HPDE6-E6E7 (cell line): ENCODE results near the gene CDK7.
"Not testable (repeated sequence)": the region's sequence is repeated elsewhere in the genome, so short reads cannot be mapped to it uniquely, and the experiment has no call there.

Experiments
- DNase-seq: peaks from one replicate; pipeline ENCODE4 v3.0.0; 2011; ENCODE audit warnings: missing footprints; ENCODE audit errors: extremely low spot score

Gene CDK7

DNA sequence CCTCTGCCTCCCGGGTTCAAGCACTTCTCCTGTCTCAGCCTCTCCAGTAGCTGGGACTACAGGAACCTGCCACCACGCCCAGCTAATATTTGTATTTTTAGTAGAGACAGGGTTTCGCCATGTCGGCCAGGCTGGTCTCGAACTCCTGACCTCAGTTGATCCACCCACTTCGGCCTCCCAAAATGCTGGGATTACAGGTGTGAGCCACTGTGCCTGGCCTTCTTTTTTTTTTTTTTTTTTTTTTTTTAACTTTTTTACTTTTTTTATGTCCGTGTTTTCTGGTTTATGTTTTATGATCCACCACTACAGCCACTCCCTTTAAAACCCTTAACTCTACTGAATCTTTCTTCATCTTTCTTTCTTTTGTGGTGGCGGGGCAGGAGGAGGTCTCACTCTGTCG, 2.0 kb downstream of the CDK7 start:
- DNase-seq: not testable (repeated sequence)

DNA sequence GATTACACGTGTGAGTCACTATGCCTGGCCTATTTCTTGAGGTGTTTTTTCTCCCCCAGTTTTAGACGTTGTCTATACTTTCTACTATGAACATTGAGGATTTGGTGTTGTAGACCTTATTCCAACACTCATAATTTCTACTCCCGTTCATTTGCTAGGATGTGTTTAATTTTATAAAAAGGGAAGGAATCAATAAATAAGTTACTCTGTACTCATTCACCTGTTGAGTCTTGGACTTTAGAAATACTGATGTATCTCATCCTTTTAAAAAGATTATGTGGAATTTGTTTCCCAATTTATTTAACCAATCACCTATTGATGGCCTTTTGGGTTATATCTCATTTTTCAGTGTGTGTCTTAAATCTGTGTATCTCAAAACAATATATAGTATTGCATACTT, 3.2 kb downstream of the CDK7 start:
- DNase-seq: no peak

DNA sequence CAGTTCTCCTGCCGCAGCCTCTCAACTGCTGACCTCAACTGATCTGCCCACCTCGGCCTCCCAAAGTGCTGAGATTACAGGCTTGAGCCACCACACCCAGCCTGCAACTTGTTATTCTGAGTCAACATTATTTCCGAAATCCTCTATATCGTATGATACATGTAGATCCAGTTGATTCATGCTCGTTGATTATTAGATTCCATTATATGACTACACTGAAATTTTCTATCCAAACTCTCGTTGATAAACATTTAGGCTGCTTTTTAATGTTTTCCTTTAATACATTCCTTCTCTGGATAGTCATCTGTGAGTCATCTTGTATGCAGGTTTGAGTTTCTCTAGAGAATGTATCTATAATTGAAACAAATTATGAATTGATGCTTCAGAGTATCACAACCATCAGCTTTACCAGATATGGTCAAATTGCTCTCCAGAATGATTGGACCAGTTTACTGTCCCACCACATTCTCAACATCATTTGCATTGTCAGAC, 4.1 kb downstream of the CDK7 start:
- DNase-seq: peak; percentile 64

DNA sequence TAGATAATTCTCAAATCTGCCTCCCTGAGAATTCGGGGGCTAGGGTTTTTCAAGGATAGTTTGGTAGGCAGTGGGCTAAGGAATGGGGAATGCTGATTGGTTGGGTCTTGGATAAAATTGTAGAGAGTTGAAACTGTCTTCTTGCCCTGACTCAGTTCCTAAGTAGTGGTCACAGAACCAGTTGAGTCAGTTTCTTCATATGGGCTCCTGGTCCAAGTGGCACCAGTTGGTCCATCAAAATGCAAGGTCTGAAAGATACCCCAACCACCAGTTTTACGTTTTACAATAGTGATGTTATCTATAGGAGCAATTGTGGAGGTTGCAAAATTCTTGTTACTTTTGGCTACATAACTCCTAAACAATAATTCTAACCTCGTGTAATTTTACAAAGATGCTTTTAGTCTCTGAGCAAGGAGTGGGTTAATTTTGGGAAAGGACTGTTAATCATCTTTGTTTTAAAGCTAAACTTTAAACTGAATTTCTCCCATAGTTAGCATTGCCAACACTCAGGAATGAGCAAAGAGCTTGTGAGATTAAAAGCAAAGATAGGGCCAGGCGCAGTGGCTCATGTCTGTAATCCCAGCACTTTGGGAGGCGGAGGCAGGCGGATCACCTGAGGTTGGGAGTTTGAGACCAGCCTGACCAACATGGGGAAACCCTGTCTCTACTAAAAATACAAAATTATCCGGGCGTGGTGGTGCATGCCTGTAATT, 7.7 kb downstream of the CDK7 start:
- no peak for DNase-seq

DNA sequence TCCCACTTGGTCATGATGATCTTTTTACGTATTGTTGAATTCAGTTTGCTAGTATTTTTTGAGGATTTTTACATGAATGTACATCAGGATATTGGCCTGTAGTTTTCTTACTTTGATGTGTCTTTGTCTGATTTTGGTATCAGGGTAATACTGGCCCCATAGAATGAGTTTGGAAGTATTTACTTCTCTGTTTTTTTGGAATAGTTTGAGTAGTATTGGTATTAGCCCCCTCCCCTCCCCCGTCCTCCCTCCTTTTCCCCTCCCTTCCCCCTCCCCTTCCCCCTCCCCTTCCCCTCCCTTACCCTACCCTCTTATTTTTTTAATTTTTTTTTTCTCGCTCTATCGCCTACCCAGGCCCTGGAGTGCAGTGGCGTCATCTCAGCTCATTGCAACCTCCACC, 10.3 kb downstream of the CDK7 start:
- DNase-seq: no peak

DNA sequence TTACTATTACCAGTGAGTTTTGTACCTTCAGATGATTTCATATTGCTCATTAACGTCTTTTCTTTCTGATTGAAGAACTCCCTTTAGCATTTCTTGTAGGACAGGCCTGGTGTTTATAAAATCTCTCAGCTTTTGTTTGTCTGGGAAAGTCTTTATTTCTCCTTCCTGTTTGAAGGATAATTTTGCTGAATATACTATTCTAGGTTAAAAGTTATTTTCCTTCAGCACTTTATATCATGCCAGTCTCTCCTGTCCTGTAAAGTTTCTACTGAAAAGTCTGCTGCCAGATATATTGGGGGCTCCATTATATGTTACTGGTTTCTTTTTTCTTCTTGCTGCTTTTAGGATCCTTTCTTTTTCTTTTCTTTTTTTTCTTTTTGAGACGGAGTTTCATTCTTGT, 13.3 kb downstream of the CDK7 start:
- no peak for DNase-seq

DNA sequence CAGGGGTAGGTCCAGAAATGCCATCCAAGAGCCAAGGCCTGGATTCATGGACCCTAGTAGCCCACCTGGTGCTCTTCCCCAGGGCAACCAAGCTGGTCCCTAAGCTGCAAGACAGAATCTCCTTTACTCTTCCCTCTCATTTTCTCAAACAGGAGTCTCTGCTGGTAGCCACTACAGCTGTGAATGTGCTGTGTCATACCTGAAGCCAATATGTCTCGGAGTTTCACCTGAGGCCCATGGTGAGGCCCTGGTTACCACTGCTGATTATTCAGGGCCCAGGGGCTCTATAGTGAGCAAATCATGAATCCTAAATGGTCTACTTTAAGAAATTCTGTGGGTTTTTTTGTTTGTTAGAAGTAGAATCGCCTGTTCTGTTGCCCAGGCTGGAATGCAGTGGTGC, 15.9 kb downstream of the CDK7 start:
- DNase-seq: no peak

DNA sequence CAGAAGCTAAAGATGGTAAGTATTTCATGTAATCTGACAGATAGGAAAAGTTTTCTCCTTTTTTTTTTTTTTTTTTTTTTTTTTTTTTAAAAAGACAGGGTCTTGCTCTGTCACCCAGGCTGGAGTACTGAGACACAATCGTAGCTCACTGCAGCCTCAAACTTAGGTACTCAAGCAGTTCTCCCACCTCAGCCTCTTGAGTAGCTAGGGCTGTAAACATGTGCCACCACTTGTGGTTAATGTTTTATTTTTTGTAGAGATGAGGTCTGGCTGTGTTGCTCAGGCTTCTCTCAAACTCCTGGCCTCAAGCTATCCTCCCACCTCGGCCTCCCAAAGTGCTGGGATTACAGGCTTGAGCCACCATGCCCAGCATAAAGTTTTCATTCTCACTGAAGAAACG, 17.8 kb downstream of the CDK7 start:
- no peak for DNase-seq

DNA sequence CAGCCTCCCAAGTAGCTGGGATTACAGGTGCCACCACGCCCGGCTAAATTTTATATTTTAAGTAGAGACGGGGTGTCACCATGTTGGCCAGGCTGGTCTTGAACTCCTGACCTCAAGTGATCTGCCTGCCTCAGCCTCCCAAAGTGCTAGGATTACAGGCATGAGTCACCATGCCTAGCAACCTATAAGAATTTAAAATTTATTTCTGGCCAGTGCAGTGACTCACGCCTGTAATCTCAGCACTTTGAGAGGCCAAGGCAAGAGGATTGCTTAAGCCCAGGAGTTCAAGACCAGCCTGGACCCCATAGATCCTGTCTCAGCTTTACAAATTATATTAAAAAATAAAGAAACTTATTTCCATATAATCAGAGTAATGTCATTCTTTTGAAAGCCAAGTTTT, 21.3 kb downstream of the CDK7 start:
- not testable (repeated sequence) for DNase-seq

DNA sequence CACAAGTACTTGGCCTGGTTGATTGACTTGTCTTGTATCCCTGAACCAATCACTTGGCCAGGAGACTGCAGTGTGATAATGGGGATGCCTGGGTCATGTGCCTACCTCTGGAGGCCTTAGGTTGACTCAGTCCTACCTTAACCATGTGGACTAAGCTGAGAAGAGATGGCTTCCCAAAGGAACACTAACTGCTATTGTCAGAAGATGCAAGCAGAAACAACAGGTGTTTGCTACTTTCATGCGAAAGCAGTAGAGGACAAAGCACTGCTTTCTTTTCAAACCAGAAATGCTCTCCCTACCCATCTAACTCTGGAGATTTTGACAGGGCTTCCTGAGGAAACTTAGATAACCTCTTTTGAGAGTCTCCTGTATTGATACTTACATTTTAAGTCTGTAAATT, 22.9 kb downstream of the CDK7 start:
- DNase-seq: no peak

DNA sequence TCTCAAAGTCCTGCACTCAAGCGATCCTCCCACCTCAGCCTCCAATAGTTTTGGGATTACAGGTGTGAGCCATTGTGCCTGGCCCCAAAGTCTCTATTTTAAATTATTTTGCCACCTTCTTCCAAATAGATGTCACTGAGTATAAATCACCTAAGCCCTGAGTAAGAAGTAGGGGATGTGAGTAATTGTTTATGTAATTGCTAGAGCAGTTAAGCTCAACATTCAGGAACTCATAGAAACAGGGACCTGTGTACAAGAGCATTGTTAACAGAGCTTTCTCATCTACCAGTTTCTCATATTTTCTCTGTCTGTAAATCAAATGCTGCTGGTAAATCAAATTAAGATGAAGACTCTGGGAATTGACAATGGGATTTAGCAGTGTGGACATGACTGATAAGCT, 26.3 kb downstream of the CDK7 start:
- DNase-seq: no peak

DNA sequence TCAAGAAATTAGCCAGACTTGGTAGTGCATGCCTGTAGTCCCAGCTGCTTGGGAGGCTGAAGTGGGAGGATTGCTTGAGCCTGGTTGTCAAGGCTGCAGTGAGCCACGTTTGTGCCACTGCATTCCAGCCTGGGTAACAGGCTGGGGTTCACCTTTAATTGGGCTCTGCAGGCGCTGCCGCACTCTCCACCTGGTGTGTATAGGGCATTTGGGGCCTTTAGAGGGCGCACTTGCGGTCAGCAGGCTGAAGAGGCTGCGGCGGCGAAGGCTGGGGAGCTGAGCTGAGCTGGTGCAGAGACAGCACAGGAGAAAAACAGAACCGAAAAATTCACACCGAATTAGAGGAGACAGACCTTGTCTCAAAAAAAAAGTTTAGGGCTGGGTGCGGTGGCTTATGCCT, 31.2 kb downstream of the CDK7 start:
- DNase-seq: no peak

DNA sequence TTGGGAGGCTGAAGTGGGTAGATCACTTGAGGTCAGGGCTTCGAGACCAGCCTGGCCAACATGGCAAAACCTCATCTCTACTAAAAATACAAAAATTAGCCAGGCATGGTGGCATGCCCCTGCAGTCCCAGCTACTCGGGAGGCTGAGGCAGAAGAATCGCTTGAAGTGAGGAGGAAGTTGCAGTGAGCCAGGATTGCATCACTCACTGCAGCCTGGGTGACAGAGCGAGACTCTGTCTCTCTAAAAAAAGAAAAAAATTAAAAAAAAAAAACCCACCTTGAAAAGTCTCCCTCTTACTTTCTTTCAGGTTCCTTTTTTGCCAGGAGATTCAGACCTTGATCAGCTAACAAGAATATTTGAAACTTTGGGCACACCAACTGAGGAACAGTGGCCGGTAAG, 34.2 kb downstream of the CDK7 start:
- DNase-seq: no peak

DNA sequence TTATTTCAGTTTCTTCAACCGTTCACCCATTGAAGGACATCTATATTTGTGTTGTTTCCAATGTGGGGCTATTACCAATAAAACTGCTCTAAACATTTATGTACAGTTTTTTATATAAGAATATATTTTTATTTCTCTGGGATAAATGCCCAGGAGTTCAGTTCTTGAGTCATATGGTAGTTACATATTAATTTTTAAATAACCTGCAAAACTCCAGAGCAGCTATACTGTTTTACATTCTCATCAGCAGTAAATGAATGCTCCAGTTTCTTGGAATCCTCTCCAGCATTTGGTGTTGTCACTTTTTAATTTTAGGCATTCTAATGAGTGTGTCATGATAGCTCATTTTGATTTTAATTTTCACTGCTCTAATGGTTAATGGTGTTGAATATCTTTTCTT, 36.2 kb downstream of the CDK7 start:
- no peak for DNase-seq

DNA sequence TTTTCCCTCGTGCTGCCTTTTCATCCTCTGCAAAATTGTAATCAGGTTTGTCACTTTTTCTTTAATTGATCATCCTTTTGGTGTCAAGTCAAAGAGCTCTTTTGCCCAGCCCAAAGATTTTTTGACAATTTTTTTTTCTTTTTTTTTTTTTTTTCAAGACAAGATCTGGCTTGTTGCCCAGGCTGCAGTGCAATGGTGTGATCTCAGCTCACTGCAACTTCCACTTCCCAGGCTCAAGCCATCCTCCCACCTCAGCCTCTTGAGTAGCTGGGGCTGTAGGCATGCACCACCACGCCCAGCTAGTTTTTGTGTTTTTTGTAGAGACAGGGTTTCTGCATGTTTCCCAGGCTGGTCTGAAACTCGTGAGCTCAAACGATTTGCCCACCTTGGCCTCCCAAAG, 36.7 kb downstream of the CDK7 start:
- DNase-seq: no peak

DNA sequence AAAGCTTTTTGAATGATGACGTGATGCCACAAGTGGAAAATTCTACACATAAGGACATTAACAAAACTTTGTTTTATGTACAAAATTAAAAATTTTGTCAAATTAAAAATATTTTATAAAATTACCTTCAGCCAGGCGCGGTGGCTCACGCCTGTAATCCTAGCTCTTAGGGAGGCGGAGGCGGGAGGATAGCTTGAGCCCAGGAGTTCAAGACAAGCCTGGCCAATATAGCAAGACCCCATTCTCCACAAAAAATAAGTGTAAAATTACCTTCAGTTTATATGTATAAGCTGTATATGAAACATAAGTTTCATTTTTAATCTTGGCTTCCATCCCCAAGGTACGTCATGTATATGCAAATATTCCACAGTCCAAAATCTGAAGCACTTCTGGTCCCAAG, 40.9 kb downstream of the CDK7 start:
- DNase-seq: no peak

DNA sequence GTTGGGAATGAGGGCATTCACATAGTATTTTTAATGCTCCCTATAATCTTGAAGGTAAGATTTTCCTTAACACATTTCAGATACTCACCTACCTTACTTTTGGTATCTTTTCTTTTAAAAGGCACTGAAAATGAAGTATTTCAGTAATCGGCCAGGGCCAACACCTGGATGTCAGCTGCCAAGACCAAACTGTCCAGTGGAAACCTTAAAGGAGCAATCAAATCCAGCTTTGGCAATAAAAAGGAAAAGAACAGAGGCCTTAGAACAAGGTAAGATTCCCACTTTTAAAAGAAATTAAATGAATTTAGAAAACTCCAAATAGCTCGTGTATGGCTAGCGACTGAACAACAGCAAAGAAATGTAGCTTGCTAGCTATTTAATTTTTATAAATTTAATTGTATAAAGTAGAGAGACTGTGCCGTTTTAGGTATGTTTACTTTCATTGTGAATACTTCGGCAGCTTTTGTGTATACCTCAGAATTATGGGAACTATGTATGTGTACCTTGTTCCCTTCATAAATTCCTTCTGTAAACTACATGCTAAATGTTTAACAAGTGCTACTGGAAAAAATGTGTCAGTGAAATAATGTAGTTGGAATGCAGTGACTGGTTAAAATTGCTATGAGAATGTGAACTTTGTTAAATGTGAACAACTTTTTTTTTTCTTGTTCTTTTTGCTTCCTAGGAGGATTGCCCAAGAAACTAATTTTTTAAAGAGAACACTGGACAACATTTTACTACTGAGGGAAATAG, 41.9 kb downstream of the CDK7 start:
- DNase-seq: no peak

DNA sequence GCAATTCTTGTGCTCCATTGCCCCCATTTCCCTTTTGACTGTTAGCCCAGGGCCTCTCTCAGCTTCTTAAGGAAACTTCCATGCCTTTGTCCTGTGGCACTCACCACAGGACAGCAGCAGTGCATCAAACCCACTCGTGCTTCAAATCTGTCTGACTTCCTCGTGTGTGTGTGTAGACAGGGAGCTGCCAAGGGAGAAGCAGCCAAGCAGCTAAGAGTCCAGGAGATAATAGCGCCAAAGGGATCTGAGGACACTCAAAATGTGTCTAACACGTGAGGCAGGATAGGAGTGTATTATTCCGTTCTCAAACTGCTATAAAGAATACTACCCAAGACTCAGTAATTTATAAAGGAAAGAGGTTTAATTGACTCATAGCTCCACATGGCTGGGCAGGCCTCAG, 44.8 kb downstream of the CDK7 start:
- no peak for DNase-seq

DNA sequence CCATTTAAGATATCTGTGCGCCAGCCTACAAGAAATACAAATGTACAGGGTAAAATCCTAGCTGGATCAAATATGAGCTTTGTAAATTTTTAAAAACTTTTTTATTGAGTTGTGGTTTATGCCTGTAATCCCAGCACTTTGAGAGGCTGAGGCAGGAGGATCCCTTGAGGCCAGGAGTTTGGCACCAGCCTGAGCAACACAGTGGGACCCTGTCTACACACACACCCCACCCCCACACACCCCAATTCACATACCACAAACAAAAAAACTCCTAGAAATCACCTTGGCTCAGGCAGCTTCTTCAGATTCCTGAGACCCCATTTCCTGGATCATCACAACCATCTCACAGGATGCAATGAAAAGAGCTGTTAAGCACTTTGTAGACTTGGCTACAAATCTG, 46.4 kb downstream of the CDK7 start:
- no peak for DNase-seq

DNA sequence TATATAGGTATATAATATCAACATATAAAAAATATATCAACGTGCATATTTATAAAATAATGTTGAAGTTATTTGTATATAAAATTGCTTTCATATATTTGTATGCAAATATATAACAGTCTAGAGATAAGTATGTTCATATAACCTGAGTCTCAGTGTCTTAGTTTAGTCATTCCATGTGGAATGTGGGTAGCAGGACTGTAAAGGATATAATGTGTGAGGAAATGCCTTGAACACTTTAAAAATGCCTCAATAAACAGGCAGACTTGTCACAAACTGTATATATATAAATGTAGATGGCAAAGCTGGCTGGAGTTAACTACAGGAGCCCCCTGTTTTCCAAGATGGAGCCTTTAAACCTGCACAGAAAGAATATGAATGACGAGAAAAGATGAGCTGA, 49.5 kb downstream of the CDK7 start:
- DNase-seq: no peak

DNA sequence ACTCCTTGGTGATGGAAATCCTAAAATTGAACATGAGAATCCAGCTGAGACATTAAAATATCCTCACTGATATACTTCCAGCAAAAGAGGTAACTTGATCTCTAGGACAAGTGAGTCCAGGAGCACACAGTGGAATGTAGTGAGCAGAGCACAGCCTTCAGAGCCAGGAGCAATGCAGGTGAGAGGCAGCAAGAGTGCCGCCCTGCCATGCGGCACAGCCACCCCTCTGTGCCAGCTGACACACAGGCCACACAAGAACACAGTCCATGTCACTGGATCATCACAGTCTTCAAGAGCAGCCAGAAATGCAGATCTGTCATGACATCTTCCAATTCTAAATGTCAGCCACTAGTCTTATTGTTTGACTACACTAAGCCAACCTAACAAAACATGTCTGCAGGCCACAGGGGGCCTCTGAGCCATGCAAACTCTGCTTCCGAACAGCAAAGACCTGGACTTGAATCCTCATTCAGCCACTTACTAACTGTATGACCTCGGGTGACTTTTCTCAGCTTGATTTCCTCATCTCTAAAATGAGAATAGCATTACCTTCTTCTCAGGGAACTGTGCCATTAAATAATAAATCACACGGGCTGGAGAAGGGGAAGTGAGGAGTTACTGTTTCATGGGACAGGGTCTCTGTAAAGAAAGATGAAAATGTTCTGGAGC, 50.9 kb downstream of the CDK7 start:
- DNase-seq: no peak

DNA sequence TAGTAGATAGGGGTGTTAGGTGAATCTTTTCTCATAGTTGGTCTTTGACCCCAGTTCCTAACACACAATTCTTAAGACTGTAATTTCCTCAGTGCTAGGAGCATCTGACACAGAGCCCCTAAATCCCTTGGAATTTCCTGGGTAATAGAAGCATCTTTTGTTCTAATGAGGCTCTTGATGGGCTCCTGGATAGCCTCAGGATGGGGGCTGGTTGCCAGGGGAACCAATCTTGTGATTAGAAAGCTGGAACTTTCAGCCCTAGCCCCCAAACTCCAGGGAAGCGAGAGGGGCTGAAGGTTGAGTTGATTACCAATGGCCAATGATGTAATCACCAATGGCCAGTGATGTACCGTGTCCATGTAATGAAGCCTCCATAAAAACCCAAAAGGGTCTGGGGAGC, 53.4 kb downstream of the CDK7 start:
- no peak for DNase-seq

DNA sequence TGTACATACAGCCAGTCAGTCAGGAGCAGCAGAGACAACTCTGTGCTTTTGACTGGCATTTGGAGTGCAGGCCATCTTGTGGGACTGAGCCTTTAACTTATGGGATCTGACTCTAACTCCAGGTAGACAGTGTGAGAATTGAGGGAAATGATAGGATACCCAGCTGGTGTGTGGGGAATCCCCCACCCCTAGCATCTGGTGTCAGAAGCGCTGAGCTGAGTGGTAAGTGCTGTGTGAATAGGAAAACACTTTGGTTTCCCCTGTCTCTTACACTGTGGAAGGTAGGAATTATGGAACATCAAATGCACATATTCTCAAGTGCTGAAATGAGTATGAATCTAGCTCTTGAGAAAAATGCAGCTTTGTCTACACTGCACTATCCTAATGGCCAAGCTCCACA, 54.0 kb downstream of the CDK7 start:
- DNase-seq: no peak
